Chondrocyte (in vitro differentiated cells): ENCODE data around the gene CACNA1C. TPM values are rescaled to one million over a fixed set of nuclear protein-coding genes. Genes with fewer than 3 reads are reported as not detected.

Source experiments
- DNase-seq: peaks from one replicate; pipeline ENCODE4 v3.0.0; 2021; ENCODE audit warnings: mixed read lengths, low spot score
- H3K27ac Mint-ChIP-seq: one replicate; pipeline ENCODE4 v1.8.0; 2021; ENCODE audit warnings: mild to moderate bottlenecking, moderate library complexity, mixed read lengths; ENCODE audit not compliant: unreplicated experiment
- H3K27me3 Mint-ChIP-seq: 2 replicates; pipeline ENCODE4 v1.8.0; 2021; ENCODE audit warnings: low read depth, mixed read lengths
- H3K36me3 Mint-ChIP-seq: 2 replicates; pipeline ENCODE4 v1.8.0; 2021; ENCODE audit warnings: low read depth, mixed read lengths
- H3K4me1 Mint-ChIP-seq: 2 replicates; pipeline ENCODE4 v1.8.0; 2021; ENCODE audit warnings: low read depth, mild to moderate bottlenecking, mixed read lengths
- H3K4me3 Mint-ChIP-seq: one replicate; pipeline ENCODE4 v1.8.0; 2021; ENCODE audit warnings: mild to moderate bottlenecking, moderate library complexity, mixed read lengths; ENCODE audit not compliant: unreplicated experiment
- H3K9me3 Mint-ChIP-seq: 2 replicates; pipeline ENCODE4 v1.8.0; 2021; ENCODE audit warnings: low read depth, mixed read lengths
- total RNA-seq: library from RNA; stranded (reverse); gene quantifications from 3 replicates; pipeline ENCODE4 v1.2.1, GENCODE V29; 2021
- TF ChIP-seq, protein P1 (sequence below): fragments of 200-600 bp; sonication (generic); IDR thresholded peaks from 2 replicates; pipeline ENCODE4 v1.5.0; 2021; ENCODE audit warnings: antibody characterized with exemption, mild to moderate bottlenecking, moderate library complexity

The CACNA1C gene
- total RNA-seq, 1 donor from 2014 or later, result 27.0 TPM

GRCh38 chr12:2238111-2238510, 185.3 kb downstream of the CACNA1C start:
- no peak overlapping the region for H3K27ac Mint-ChIP-seq
- H3K4me3 Mint-ChIP-seq, result no peak overlapping the region
- no peak for DNase-seq
- H3K4me1 Mint-ChIP-seq, result peaks cover 9% of the 10 kb centered on the region
- no peaks in the 10 kb centered on the region for H3K9me3 Mint-ChIP-seq
- TF ChIP-seq, protein P1, sequence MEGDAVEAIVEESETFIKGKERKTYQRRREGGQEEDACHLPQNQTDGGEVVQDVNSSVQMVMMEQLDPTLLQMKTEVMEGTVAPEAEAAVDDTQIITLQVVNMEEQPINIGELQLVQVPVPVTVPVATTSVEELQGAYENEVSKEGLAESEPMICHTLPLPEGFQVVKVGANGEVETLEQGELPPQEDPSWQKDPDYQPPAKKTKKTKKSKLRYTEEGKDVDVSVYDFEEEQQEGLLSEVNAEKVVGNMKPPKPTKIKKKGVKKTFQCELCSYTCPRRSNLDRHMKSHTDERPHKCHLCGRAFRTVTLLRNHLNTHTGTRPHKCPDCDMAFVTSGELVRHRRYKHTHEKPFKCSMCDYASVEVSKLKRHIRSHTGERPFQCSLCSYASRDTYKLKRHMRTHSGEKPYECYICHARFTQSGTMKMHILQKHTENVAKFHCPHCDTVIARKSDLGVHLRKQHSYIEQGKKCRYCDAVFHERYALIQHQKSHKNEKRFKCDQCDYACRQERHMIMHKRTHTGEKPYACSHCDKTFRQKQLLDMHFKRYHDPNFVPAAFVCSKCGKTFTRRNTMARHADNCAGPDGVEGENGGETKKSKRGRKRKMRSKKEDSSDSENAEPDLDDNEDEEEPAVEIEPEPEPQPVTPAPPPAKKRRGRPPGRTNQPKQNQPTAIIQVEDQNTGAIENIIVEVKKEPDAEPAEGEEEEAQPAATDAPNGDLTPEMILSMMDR, result no peak
- no peaks in the 10 kb centered on the region for H3K27me3 Mint-ChIP-seq
- no peaks in the 10 kb centered on the region for H3K36me3 Mint-ChIP-seq

GRCh38 chr12:2239381-2239871, 186.6 kb downstream of the CACNA1C start:
- H3K36me3 Mint-ChIP-seq, result no peaks in the 10 kb centered on the region
- H3K4me1 Mint-ChIP-seq, result peaks cover 22% of the 10 kb centered on the region
- no peak overlapping the region for H3K27ac Mint-ChIP-seq
- no peak overlapping the region for H3K4me3 Mint-ChIP-seq
- H3K9me3 Mint-ChIP-seq, result no peaks in the 10 kb centered on the region
- TF ChIP-seq, protein P1, result no peak
- no peaks in the 10 kb centered on the region for H3K27me3 Mint-ChIP-seq
- DNase-seq, result no peak

DNA sequence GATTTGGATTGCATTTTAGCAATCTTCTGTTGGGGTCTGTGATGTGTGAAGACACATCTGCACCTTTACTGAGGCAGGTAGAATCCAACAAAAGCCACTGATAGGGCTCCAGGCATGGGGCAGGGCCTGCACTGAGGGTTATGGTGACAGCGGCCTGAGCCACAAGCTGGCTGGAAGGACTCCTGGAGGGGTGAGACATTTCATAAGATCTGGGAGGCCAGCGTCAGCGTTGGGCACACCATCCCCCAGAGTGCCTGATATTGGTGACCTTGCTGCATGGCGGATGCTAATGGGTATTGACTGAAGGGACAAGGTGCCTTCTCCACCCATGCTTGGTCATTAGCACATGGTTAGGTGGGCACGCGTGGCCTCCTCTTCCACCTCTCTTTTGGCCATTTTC, 187.6 kb downstream of the CACNA1C start:
- Mint-ChIP-seq H3K4me1 (peaks cover 32% of the 10 kb centered on the region), H3K36me3 (no peaks in the 10 kb centered on the region), H3K27me3 (no peaks in the 10 kb centered on the region), H3K9me3 (no peaks in the 10 kb centered on the region), H3K4me3 (no peak overlapping the region), H3K27ac (no peak overlapping the region)
- TF ChIP-seq, protein P1, result no peak
- DNase-seq, result no peak

GRCh38 chr12:2240984-2241383, 188.2 kb downstream of the CACNA1C start:
- Mint-ChIP-seq H3K27me3 (no peaks in the 10 kb centered on the region), H3K36me3 (no peaks in the 10 kb centered on the region), H3K4me1 (peaks cover 32% of the 10 kb centered on the region), H3K27ac (no peak overlapping the region), H3K9me3 (no peaks in the 10 kb centered on the region), H3K4me3 (no peak overlapping the region)
- DNase-seq, result no peak
- TF ChIP-seq, protein P1, result no peak

GRCh38 chr12:2242216-2242615, 189.4 kb downstream of the CACNA1C start:
- DNase-seq, result no peak
- TF ChIP-seq, protein P1, result no peak
- Mint-ChIP-seq H3K4me3 (no peak overlapping the region), H3K9me3 (no peaks in the 10 kb centered on the region), H3K4me1 (peaks cover 39% of the 10 kb centered on the region), H3K36me3 (no peaks in the 10 kb centered on the region), H3K27ac (no peak overlapping the region), H3K27me3 (no peaks in the 10 kb centered on the region)
